GM18868 (cell line): Measurements from ENCODE around the gene KDM4D.
"Not testable (repeated sequence)": the region's sequence is repeated elsewhere in the genome, so short reads cannot be mapped to it uniquely, and the experiment has no call there.

Source experiments
- ATAC-seq: cut with Tn5 transposase; IDR thresholded peaks from one replicate; pipeline ENCODE4 v1.9.1; 2021; ENCODE audit warnings: mild to moderate bottlenecking, moderate library complexity; ENCODE audit not compliant: unreplicated experiment

The KDM4D gene

GRCh38 chr11:94973099-94973968 lies at the start of gene KDM4D, which contains the start of gene CWC15:
Gene KDM4D, plus strand, starts transcription at chr11:94973709. Its CDS starts 23,664 bp downstream, at chr11:94997373.
Gene CWC15, minus strand, starts transcription at chr11:94973556. Its CDS starts 1,371 bp downstream, at chr11:94972185.
- peak; percentile 100 for ATAC-seq

GRCh38 chr11:94924171-94924572 lies 49.3 kb upstream of the KDM4D start:
- ATAC-seq = no peak

- no peak for ATAC-seq
These were observed 48.9 kb upstream of the KDM4D start for GRCh38 chr11:94924612-94925011.

- ATAC-seq = no peak
These were observed 47.9 kb upstream of the KDM4D start for GRCh38 chr11:94925422-94926270.

GRCh38 chr11:94926271-94926625 lies 47.3 kb upstream of the KDM4D start:
- ATAC-seq = no peak

GRCh38 chr11:94926698-94927237 lies 46.7 kb upstream of the KDM4D start:
- no peak for ATAC-seq

- ATAC-seq = no peak
These were observed 45.2 kb upstream of the KDM4D start for GRCh38 chr11:94928117-94928990.

GRCh38 chr11:94932072-94932471 lies 41.4 kb upstream of the KDM4D start:
- not testable (repeated sequence) for ATAC-seq

GRCh38 chr11:94932503-94932902 lies 41.0 kb upstream of the KDM4D start:
- no peak for ATAC-seq

- no peak for ATAC-seq
These were observed 40.0 kb upstream of the KDM4D start for GRCh38 chr11:94933223-94934130.

GRCh38 chr11:94934362-94934761 lies 39.1 kb upstream of the KDM4D start:
- ATAC-seq = no peak

- ATAC-seq = no peak
These were observed 38.7 kb upstream of the KDM4D start for GRCh38 chr11:94934846-94935245.

GRCh38 chr11:94938095-94939055 lies 35.1 kb upstream of the KDM4D start:
- ATAC-seq = no peak

- ATAC-seq = no peak
These were observed 34.2 kb upstream of the KDM4D start for GRCh38 chr11:94939346-94939745.

GRCh38 chr11:94941131-94941530 lies 32.4 kb upstream of the KDM4D start:
- ATAC-seq = no peak

- ATAC-seq = peak; percentile 78
These were observed 26.7 kb upstream of the KDM4D start for GRCh38 chr11:94946812-94947211.

- ATAC-seq = no peak
These were observed 25.4 kb upstream of the KDM4D start for GRCh38 chr11:94948070-94948617.

- no peak for ATAC-seq
These were observed 18.8 kb upstream of the KDM4D start for GRCh38 chr11:94954753-94955152.
